Body of pancreas (tissue), 4 donors: ENCODE results near the gene SLC17A3. TPM values are rescaled to one million over a fixed set of nuclear protein-coding genes. Genes with fewer than 3 reads are reported as not detected.

Experiments used
- ATAC-seq: fragments of 150-250 bp; one replicate; pipeline ENCODE4 v1.9.1; 2016
- DNase-seq, 4 donors: peaks; one replicate each; pipeline ENCODE4 v3.0.0-alpha.2; 2019
- H3K27ac ChIP-seq, 4 donors: fragments of 200-600 bp; sonication (generic); 1 replicate in 3 of 4; 2 replicates in 1 of 4; pipeline versions ENCODE4 v1.5.1 to v1.6.1; 2016 to 2019; ENCODE audit warnings: mild to moderate bottlenecking in 1 of 4, mixed read lengths in 1 of 4, moderate library complexity in 1 of 4
- H3K27me3 ChIP-seq, 2 donors: fragments of 200-600 bp; sonication (generic); one replicate each; pipeline ENCODE4 v1.6.0; 2016; ENCODE audit warnings: mild to moderate bottlenecking in 1 of 2
- H3K36me3 ChIP-seq, 2 donors: fragments of 200-600 bp; sonication (generic); replicated peaks in 1 of 2; 2 replicates each; pipeline ENCODE4 v1.5.1; 2016; ENCODE audit warnings: low read depth in 2 of 2; ENCODE audit not compliant: insufficient read depth in 1 of 2
- H3K4me1 ChIP-seq: fragments of 200-600 bp; sonication (generic); one replicate; pipeline ENCODE4 v1.6.0; 2016
- H3K4me3 ChIP-seq, 2 donors: fragments of 200-600 bp; sonication (generic); 1 replicate in 1 of 2; 2 replicates in 1 of 2; pipeline ENCODE4 v1.5.1; 2016 to 2019
- H3K9me3 ChIP-seq, 3 donors: fragments of 200-600 bp; sonication (generic); 1 replicate in 2 of 3; 2 replicates in 1 of 3; pipeline ENCODE4 v1.5.1; 2016
- CTCF ChIP-seq, 7 experiments: fragments of 450-650 bp in 4 of 7; fragments of 200-600 bp in 3 of 7; sonication (generic) in 3 of 7; IDR thresholded peaks; one replicate each; pipeline ENCODE4 v1.5.1; 2016 to 2019; ENCODE audit warnings: antibody characterized with exemption in 7 of 7
- POLR2A ChIP-seq, 3 donors: fragments of 450-650 bp; IDR thresholded peaks; one replicate each; pipeline ENCODE4 v1.6.1; 2016; ENCODE audit warnings: antibody characterized with exemption in 3 of 3, mild to moderate bottlenecking in 2 of 3
- WGBS, 2 donors: methylation state at CpG; one replicate each; pipeline ENCODE4 v1.1.5; 2017; 5-methylcytosine and 5-hydroxymethylcytosine counted together
- intact Hi-C: fragments of 100-400 bp; cut with DNase I; formaldehyde crosslinking; loops from one replicate; pipeline ENCODE4 v1.15.1; 2023
- total RNA-seq, 2 donors: library from RNA; depleted of rRNA; stranded (reverse); fragments of >200 nt; gene quantifications; one replicate each; pipeline ENCODE4 v1.1.0, GENCODE V29; 2016

The SLC17A3 gene
- not detected for total RNA-seq

DNA sequence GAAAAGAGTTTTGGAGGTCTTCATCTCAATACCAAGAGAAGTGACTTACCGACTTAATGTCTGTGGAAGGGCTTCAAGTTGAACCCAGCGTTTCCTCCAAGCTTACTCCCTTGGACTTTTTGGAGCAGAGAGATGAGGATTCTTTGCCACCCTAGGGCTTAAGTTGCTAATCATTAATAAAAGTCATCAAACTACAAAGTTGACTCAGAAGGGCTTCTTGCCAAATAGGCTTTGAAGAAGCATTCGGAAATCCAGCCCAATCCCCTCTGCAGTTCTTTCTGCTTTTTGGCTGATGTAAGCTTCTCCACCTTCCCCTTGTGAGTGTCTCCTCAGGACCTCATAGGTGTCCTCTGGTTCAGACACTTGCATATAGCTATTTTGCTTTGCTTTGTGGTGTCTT lies at the start of gene SLC17A3:
Gene SLC17A3 (minus strand): TSS at position 126 of the 400 bp plus-strand sequence. CDS start 5,856 bp downstream, outside the sequence.
- Histone ChIP-seq H3K9me3 (no peaks in the 10 kb centered on the region), H3K36me3 (no peaks in the 10 kb centered on the region), H3K27ac (no peak within 1 kb of the TSS), H3K4me3 (no peak within 1 kb of the TSS), H3K4me1 (no peaks in the 10 kb centered on the region), H3K27me3 (no peaks in the 10 kb centered on the region)
- no peak for TF ChIP-seq CTCF (IDR thresholded peaks at IDR 0.05)
- no peak for TF ChIP-seq POLR2A (IDR thresholded peaks at IDR 0.05)
- WGBS, 2 donors = 81 to 83% methylated on average over 3 of the region's 3 CpGs
- DNase-seq = no peak
- no peak for ATAC-seq
- intact Hi-C loops = no loop called here

- no peaks in the 10 kb centered on the region for H3K27me3 ChIP-seq
- 73 to 78% methylated on average over 2 of the region's 2 CpGs for WGBS, 2 donors
- no peak overlapping the region for H3K4me3 ChIP-seq
- DNase-seq (no peak), ATAC-seq (no peak)
- TF ChIP-seq POLR2A (IDR thresholded peaks at IDR 0.05) = no peak
- TF ChIP-seq CTCF (IDR thresholded peaks at IDR 0.05) = no peak
- intact Hi-C loops = no loop called here
- no peaks in the 10 kb centered on the region for H3K9me3 ChIP-seq
- no peaks in the 10 kb centered on the region for H3K4me1 ChIP-seq
- H3K27ac ChIP-seq = no peak overlapping the region
- no peaks in the 10 kb centered on the region for H3K36me3 ChIP-seq
Observed at GRCh38 chr6:25922301-25922700, 48.3 kb upstream of the SLC17A3 start.

- TF ChIP-seq POLR2A (IDR thresholded peaks at IDR 0.05) (no peak), CTCF (IDR thresholded peaks at IDR 0.05) (no peak)
- Histone ChIP-seq H3K4me1 (no peaks in the 10 kb centered on the region), H3K9me3 (no peaks in the 10 kb centered on the region), H3K4me3 (no peak overlapping the region), H3K36me3 (no peaks in the 10 kb centered on the region), H3K27ac (no peak overlapping the region), H3K27me3 (no peaks in the 10 kb centered on the region)
- intact Hi-C loops = no loop called here
- ATAC-seq (no peak), DNase-seq (no peak)
Observed at GRCh38 chr6:25921525-25922203, 47.6 kb upstream of the SLC17A3 start.

DNA sequence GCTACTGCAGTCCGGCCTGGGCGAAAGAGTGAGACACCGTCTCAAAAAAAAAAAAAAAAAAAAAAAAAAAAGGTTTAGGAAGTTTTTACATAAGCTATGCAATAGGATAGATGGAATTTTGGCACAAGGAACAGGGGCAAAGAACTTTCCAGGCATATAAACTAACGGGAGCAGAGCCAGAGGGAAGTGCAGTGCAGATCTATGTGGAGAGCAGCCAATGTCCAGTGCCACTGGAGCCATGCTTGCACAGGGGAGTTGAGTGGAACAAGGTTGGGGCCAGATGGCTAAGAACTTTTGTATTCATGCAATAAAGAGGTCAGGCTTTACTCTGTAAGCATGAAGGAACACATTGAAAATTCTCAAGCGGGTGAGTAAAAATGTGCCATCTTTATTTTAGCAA lies 45.6 kb upstream of the SLC17A3 start:
- no peaks in the 10 kb centered on the region for H3K4me1 ChIP-seq
- no peaks in the 10 kb centered on the region for H3K9me3 ChIP-seq
- H3K4me3 ChIP-seq = no peak overlapping the region
- TF ChIP-seq CTCF (IDR thresholded peaks at IDR 0.05) (no peak), POLR2A (IDR thresholded peaks at IDR 0.05) (no peak)
- DNase-seq = no peak
- no peaks in the 10 kb centered on the region for H3K36me3 ChIP-seq
- no peak overlapping the region for H3K27ac ChIP-seq
- H3K27me3 ChIP-seq = no peaks in the 10 kb centered on the region
- ATAC-seq = no peak
- intact Hi-C loops = no loop called here
- WGBS, 2 donors = 89 to 90% methylated on average over 5 of the region's 5 CpGs

DNA sequence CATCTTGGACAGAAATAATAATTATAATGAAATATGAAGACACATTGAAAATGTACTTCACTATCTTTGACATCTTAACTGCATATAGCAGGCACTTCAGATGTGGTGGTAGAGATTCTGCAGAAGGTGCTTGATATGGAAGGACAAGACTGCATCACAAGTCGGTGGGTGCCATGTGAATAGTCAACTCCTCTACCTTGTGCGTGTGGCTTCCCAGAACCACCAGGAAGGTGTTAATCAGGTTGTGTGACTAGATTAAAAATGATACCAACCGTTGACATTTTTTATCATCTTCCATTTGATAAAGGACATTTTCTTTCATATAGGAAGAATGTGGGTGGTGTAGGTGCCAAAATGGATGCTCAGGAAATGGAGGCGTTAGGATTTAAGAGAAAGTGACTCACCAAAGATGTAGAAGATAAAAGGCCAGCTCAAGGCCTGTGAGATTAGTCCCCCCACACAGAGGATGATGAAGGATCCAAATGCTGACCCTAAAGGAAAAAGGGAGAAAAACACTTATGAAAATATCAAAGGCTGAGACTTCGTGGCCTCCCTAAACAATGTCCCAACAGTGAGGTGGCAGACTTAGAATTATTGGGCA lies 44.1 kb upstream of the SLC17A3 start:
- Histone ChIP-seq H3K27me3 (no peaks in the 10 kb centered on the region), H3K4me1 (no peaks in the 10 kb centered on the region), H3K27ac (no peak overlapping the region), H3K36me3 (no peaks in the 10 kb centered on the region), H3K4me3 (no peak overlapping the region), H3K9me3 (no peaks in the 10 kb centered on the region)
- DNase-seq = no peak
- no peak for TF ChIP-seq CTCF (IDR thresholded peaks at IDR 0.05)
- TF ChIP-seq POLR2A (IDR thresholded peaks at IDR 0.05) = no peak
- 63 to 78% methylated on average over 5 of the region's 5 CpGs for WGBS, 2 donors
- intact Hi-C loops = no loop called here
- ATAC-seq = no peak
